ENCODE measurements around the gene EFHC1.

DNA sequence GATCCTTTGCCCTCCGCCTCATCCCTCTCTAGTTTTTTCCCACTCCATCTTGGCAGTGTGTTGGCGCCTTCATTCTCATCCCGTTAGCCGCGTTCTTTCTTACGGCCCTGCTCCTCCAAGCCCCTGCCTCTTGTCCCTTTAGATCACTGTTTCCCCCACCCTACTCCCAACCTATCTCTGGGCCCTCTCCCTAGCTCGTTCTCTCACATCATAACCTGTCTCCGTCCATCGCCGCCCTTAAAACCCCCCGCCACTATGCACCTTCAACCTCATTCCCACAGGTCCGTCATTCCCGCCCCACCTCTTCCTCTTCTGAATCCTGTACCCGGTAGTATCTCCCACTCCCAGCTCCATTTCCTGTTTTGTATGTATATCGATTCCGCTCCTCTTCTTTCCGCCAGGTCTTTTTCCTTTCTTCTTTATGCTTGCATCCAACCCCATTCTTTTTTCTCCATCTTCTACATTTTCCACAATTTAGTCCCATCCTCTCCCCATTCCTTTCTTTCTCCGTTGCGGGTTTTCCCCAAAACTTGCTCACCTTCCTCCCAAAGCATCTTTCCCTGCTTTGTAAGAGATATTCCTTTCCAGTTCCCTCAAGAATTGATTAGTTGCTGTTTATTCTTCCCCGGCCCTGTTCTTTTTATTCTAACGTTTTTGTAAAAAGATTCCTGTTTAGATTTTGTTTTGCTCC lies 671 bp downstream of the EFHC1 start:
- TF ChIP-seq, protein P1, sequence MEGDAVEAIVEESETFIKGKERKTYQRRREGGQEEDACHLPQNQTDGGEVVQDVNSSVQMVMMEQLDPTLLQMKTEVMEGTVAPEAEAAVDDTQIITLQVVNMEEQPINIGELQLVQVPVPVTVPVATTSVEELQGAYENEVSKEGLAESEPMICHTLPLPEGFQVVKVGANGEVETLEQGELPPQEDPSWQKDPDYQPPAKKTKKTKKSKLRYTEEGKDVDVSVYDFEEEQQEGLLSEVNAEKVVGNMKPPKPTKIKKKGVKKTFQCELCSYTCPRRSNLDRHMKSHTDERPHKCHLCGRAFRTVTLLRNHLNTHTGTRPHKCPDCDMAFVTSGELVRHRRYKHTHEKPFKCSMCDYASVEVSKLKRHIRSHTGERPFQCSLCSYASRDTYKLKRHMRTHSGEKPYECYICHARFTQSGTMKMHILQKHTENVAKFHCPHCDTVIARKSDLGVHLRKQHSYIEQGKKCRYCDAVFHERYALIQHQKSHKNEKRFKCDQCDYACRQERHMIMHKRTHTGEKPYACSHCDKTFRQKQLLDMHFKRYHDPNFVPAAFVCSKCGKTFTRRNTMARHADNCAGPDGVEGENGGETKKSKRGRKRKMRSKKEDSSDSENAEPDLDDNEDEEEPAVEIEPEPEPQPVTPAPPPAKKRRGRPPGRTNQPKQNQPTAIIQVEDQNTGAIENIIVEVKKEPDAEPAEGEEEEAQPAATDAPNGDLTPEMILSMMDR (IDR thresholded peaks at IDR 0.05; ENCODE audit: insufficient read depth, low read depth, low read length) = no peak
- TF ChIP-seq EZH2 (IDR thresholded peaks at IDR 0.05; ENCODE audit: insufficient read depth, low read length) = no peak

Measured in astrocyte (in vitro differentiated cells and primary cell).